ENCODE results near the gene PER1. TPM values are rescaled to one million over a fixed set of nuclear protein-coding genes. Genes with fewer than 3 reads are reported as not detected.

The PER1 gene
- total RNA-seq, 4 donors from 2014 or later: 33.6 to 95.0 (median 56.3) TPM

GRCh38 chr17:8143581-8144400 is 8.4 kb downstream of the PER1 start:
- no peak for DNase-seq

GRCh38 chr17:8142887-8143580 is 9.2 kb downstream of the PER1 start:
- Histone ChIP-seq H3K4me1 (peaks cover under 1 to 86% (median 17%) of the 10 kb centered on the region in 3 donors), H3K27ac (peak overlapping the region in 3 of 4 donors; percentile 10 to 94 (median 53)), H3K9me3 (no peaks in the 10 kb centered on the region), H3K36me3 (peaks cover 80 to 86% (median 85%) of the 10 kb centered on the region in 3 donors), H3K27me3 (no peaks in the 10 kb centered on the region), H3K4me3 (no peak overlapping the region)
- intact Hi-C loops (cut with DNase I): no loop called here
- DNase-seq: no peak
- 83 to 91% methylated on average over 4 to 6 of the region's 15 CpGs for WGBS, 2 donors
- no peak for TF ChIP-seq CTCF (IDR thresholded peaks at IDR 0.05)
- TF ChIP-seq POLR2A (IDR thresholded peaks at IDR 0.05): no peak

More at GRCh38 chr17:8143581-8144400, 8.4 kb downstream of the PER1 start:
- intact Hi-C loops (cut with DNase I): no loop called here
- 90 to 91% methylated on average over 7 to 19 of the region's 22 CpGs for WGBS, 2 donors
- no peak overlapping the region for H3K4me3 ChIP-seq
- H3K36me3 ChIP-seq: peaks cover 87 to 94% (median 93%) of the 10 kb centered on the region in 3 donors
- H3K27ac ChIP-seq: peak overlapping the region in 3 of 4 donors; percentile 10 to 94 (median 53)
- H3K9me3 ChIP-seq: no peaks in the 10 kb centered on the region
- TF ChIP-seq POLR2A (IDR thresholded peaks at IDR 0.05): no peak
- TF ChIP-seq CTCF (IDR thresholded peaks at IDR 0.05): no peak
- H3K4me1 ChIP-seq: peaks cover 0 to 86% (median 13%) of the 10 kb centered on the region in 3 donors
- no peaks in the 10 kb centered on the region for H3K27me3 ChIP-seq

GRCh38 chr17:8142158-8142886 is 9.9 kb downstream of the PER1 start:
- no peak for DNase-seq
- Histone ChIP-seq H3K27ac (peak overlapping the region in 3 of 4 donors; percentile 17 to 94 (median 53)), H3K27me3 (no peaks in the 10 kb centered on the region), H3K4me3 (no peak overlapping the region), H3K4me1 (peaks cover 7 to 85% (median 23%) of the 10 kb centered on the region in 3 donors), H3K9me3 (no peaks in the 10 kb centered on the region), H3K36me3 (peaks cover 72 to 79% (median 78%) of the 10 kb centered on the region in 3 donors)
- TF ChIP-seq POLR2A (IDR thresholded peaks at IDR 0.05) (no peak), CTCF (IDR thresholded peaks at IDR 0.05) (no peak)
- intact Hi-C loops (cut with DNase I): no loop called here
- 62 to 75% methylated on average over 3 to 4 of the region's 23 CpGs for WGBS, 2 donors

- H3K4me1 ChIP-seq: peaks cover 7 to 80% (median 23%) of the 10 kb centered on the region in 3 donors
- H3K27me3 ChIP-seq: no peaks in the 10 kb centered on the region
- WGBS, 2 donors: 75 to 76% methylated on average over 7 to 8 of the region's 11 CpGs
- no peak overlapping the region for H3K4me3 ChIP-seq
- intact Hi-C loops (cut with DNase I): no loop called here
- TF ChIP-seq CTCF (IDR thresholded peaks at IDR 0.05) (no peak), POLR2A (IDR thresholded peaks at IDR 0.05) (no peak)
- peaks cover 67 to 73% (median 72%) of the 10 kb centered on the region in 3 donors for H3K36me3 ChIP-seq
- DNase-seq: no peak
- H3K9me3 ChIP-seq: no peaks in the 10 kb centered on the region
- H3K27ac ChIP-seq: peak overlapping the region in 2 of 4 donors; percentile 17 to 94
These were observed 10.5 kb downstream of the PER1 start for GRCh38 chr17:8141741-8142140.
